ENCODE results near the gene LUZP2. TPM values are rescaled to one million over a fixed set of nuclear protein-coding genes. Genes with fewer than 3 reads are reported as not detected.

The LUZP2 gene
- total RNA-seq, 2 donors from 2014 or later = 2.0 to 2.4 TPM

GRCh38 chr11:24470431-24470830, 26.4 kb upstream of the LUZP2 start:
- Mint-ChIP-seq H3K4me1 (no peaks in the 10 kb centered on the region), H3K27ac (no peak overlapping the region), H3K27me3 (ENCODE audit: insufficient read depth) (no peaks in the 10 kb centered on the region), H3K36me3 (ENCODE audit: low read depth) (no peaks in the 10 kb centered on the region), H3K9me3 (peaks cover 9% of the 10 kb centered on the region), H3K4me3 (no peak overlapping the region)
- WGBS, 2 experiments (ENCODE audit: insufficient coverage in 1 of 2, insufficient read length in 1 of 2) = 100% methylated on average over 1 of the region's 1 CpG
- no peaks in the 10 kb centered on the region for H3K36me3 ChIP-seq (ENCODE audit: control insufficient read depth, insufficient read depth, low read length)
- no peak overlapping the region for H3K4me3 ChIP-seq (ENCODE audit: low read length)
- H3K9me3 ChIP-seq (ENCODE audit: control insufficient read depth, low read length) = no peaks in the 10 kb centered on the region
- no peak overlapping the region for H3K27ac ChIP-seq (ENCODE audit: low read depth, low read length)
- no peak for DNase-seq
- no peak for TF ChIP-seq CTCF (conservative IDR thresholded peaks at IDR 0.05)
- no peak overlapping the region for H3K9ac ChIP-seq (ENCODE audit: extremely low read depth, low read length, poor library complexity, severe bottlenecking)
- no peaks in the 10 kb centered on the region for H3K27me3 ChIP-seq (ENCODE audit: control insufficient read depth, insufficient read depth, low read length, poor library complexity, severe bottlenecking)
- no peaks in the 10 kb centered on the region for H3K4me1 ChIP-seq (ENCODE audit: control insufficient read depth, insufficient read depth, low read length)

GRCh38 chr11:24471084-24471483, 25.8 kb upstream of the LUZP2 start:
- Histone ChIP-seq H3K27ac (ENCODE audit: low read depth, low read length) (no peak overlapping the region), H3K9ac (ENCODE audit: extremely low read depth, low read length, poor library complexity, severe bottlenecking) (no peak overlapping the region), H3K36me3 (ENCODE audit: control insufficient read depth, insufficient read depth, low read length) (no peaks in the 10 kb centered on the region), H3K4me3 (ENCODE audit: low read length) (no peak overlapping the region), H3K27me3 (ENCODE audit: control insufficient read depth, insufficient read depth, low read length, poor library complexity, severe bottlenecking) (no peaks in the 10 kb centered on the region), H3K4me1 (ENCODE audit: control insufficient read depth, insufficient read depth, low read length) (no peaks in the 10 kb centered on the region), H3K9me3 (ENCODE audit: control insufficient read depth, low read length) (no peaks in the 10 kb centered on the region)
- Mint-ChIP-seq H3K9me3 (peaks cover 12% of the 10 kb centered on the region), H3K4me1 (no peaks in the 10 kb centered on the region), H3K27ac (no peak overlapping the region), H3K4me3 (no peak overlapping the region), H3K36me3 (ENCODE audit: low read depth) (no peaks in the 10 kb centered on the region), H3K27me3 (ENCODE audit: insufficient read depth) (no peaks in the 10 kb centered on the region)
- DNase-seq = no peak
- 48% methylated on average over 2 of the region's 2 CpGs; no CpG with 5 or more reads in 1 of the 2 experiments for WGBS, 2 experiments (ENCODE audit: insufficient coverage in 1 of 2, insufficient read length in 1 of 2)
- TF ChIP-seq CTCF (conservative IDR thresholded peaks at IDR 0.05) = no peak

- Histone ChIP-seq H3K4me3 (ENCODE audit: low read length) (no peak overlapping the region), H3K27ac (ENCODE audit: low read depth, low read length) (no peak overlapping the region), H3K9me3 (ENCODE audit: control insufficient read depth, low read length) (no peaks in the 10 kb centered on the region), H3K4me1 (ENCODE audit: control insufficient read depth, insufficient read depth, low read length) (no peaks in the 10 kb centered on the region), H3K36me3 (ENCODE audit: control insufficient read depth, insufficient read depth, low read length) (no peaks in the 10 kb centered on the region), H3K27me3 (ENCODE audit: control insufficient read depth, insufficient read depth, low read length, poor library complexity, severe bottlenecking) (no peaks in the 10 kb centered on the region), H3K9ac (ENCODE audit: extremely low read depth, low read length, poor library complexity, severe bottlenecking) (no peak overlapping the region)
- Mint-ChIP-seq H3K9me3 (peaks cover 14% of the 10 kb centered on the region), H3K4me3 (no peak overlapping the region), H3K27ac (no peak overlapping the region), H3K36me3 (ENCODE audit: low read depth) (no peaks in the 10 kb centered on the region), H3K27me3 (ENCODE audit: insufficient read depth) (no peaks in the 10 kb centered on the region), H3K4me1 (no peaks in the 10 kb centered on the region)
- no peak for DNase-seq
- TF ChIP-seq CTCF (conservative IDR thresholded peaks at IDR 0.05) = no peak
- no CpG with 5 or more reads among the region's 1 CpG for WGBS, 2 experiments (ENCODE audit: insufficient coverage in 1 of 2, insufficient read length in 1 of 2)
Measured at GRCh38 chr11:24478718-24479117, 18.1 kb upstream of the LUZP2 start.

Data from endodermal cell (in vitro differentiated cells).